ENCODE data around the gene YWHAG. TPM values are rescaled to one million over a fixed set of nuclear protein-coding genes. Genes with fewer than 3 reads are reported as not detected.
A peak's percentile ranks its signal among the peaks of the same experiment; 100 is the strongest.
"Not testable (repeated sequence)": the region's sequence is repeated elsewhere in the genome, so short reads cannot be mapped to it uniquely, and the experiment has no call there.

The YWHAG gene
- total and polyA plus RNA-seq, 12 donors = 63.7 to 262 (median 205) TPM

- TF ChIP-seq CTCF (IDR thresholded peaks at IDR 0.05) = no peak
- no peak for DNase-seq
- ATAC-seq = peak in 2 of 8 donors; percentile 0 to 1
- Histone ChIP-seq H3K36me3 (peaks cover 0 to 12% (median 0%) of the 10 kb centered on the region in 9 donors), H3K27me3 (no peaks in the 10 kb centered on the region), H3K9me3 (no peaks in the 10 kb centered on the region), H3K4me1 (peaks cover 8 to 50% (median 26%) of the 10 kb centered on the region in 9 donors), H3K27ac (peak overlapping the region; percentile 92 to 97 (median 94)), H3K4me3 (peak overlapping the region in 9 of 10 donors; percentile 66 to 82 (median 73))
- 54 to 56% methylated on average over 14 of the region's 14 CpGs for WGBS, 2 donors
- intact Hi-C loops (cut with DNase I) = loop anchor here in 2 of 10 donors (5.0 to 10.0 kb wide), 3 partner anchors 35 to 142 kb away; partner anchors contain the start of gene YWHAG (in 1 of the 2)
Observed at GRCh38 chr7:76316984-76317781, 41.6 kb downstream of the YWHAG start.

- H3K4me1 ChIP-seq = peaks cover 9 to 38% (median 27%) of the 10 kb centered on the region in 9 donors
- DNase-seq (no peak), ATAC-seq (no peak)
- H3K4me3 ChIP-seq = no peak overlapping the region
- WGBS, 2 donors = 73 to 76% methylated on average over 5 of the region's 5 CpGs
- H3K27ac ChIP-seq = no peak overlapping the region
- H3K36me3 ChIP-seq = peaks cover 0 to 6% (median 0%) of the 10 kb centered on the region in 9 donors
- no peaks in the 10 kb centered on the region for H3K27me3 ChIP-seq
- TF ChIP-seq CTCF (IDR thresholded peaks at IDR 0.05) = no peak
- intact Hi-C loops (cut with DNase I) = loop anchor here in 5 of 10 donors (2.0 to 10.0 kb wide), 6 partner anchors 23 to 141 kb away; partner anchors contain the start of gene YWHAG (in 1 of the 5)
- H3K9me3 ChIP-seq = no peaks in the 10 kb centered on the region
Observed at GRCh38 chr7:76315364-76315763, 43.4 kb downstream of the YWHAG start.

DNA sequence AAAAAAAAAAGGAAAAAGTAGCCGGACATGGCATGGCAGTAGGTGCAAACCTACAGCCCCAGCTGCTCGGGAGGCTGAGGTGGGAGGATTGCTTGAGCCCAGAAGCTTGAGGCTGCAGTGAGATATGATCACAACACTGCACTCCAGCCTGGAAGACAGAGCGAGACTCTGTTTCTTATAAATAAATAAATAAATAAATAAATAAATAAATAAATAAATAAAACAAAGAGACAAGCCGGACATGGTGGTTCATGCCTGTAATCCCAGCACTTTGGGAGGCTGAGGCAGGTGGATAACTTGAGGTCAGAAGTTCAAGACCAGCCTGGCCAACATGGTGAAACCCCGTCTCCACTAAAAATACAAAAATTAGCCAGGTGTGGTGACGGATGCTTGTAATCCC, 44.1 kb downstream of the YWHAG start:
- not testable (repeated sequence) for H3K27me3 ChIP-seq, DNase-seq, H3K27ac ChIP-seq, ATAC-seq, H3K4me3 ChIP-seq, H3K9me3 ChIP-seq, H3K36me3 ChIP-seq
- intact Hi-C loops (cut with DNase I) = loop anchor here (1.0 to 10.0 kb wide), 10 partner anchors 22 to 140 kb away; partner anchors contain the start of gene YWHAG (in 1 of the 10)
- WGBS, 2 donors = 66 to 70% methylated on average over 6 of the region's 6 CpGs
- peaks cover 12 to 42% (median 28%) of the 10 kb centered on the region in 9 donors for H3K4me1 ChIP-seq

DNA sequence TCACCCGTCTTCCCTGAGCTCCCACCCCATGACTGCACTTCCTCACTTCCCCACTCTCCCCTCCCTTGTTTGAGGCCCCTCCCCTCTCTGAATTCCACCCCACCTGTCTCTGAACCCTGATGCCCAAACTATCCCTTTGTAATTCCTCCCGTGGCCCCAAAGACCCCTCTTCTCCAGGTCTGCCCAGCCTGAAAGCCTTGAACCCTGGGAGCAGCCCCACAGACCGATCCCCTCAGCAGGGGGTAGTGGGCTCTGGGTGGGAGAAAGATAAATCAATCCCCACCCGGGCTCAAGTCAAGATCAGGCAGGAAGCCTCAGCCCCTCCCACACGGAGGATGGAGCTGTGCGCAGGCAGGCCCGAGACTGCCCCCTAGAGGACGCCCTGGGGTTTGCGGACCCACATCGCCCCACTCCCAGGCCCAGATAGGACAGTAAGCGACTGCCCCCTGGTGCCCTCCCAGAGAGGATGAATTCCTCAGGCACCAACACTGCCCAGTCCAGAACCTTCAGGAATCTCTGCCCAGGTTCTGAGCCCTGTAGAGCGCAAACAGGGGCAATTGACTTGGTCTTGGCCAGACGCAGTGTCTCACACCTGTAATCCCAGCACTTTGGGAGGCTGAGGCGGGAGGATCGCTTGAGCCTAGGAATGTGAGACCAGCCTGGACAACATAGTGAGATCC, 44.6 kb downstream of the YWHAG start:
- Histone ChIP-seq H3K36me3 (no peaks in the 10 kb centered on the region), H3K27ac (peak overlapping the region in 1 of 10 donors; percentile 12), H3K4me3 (no peak overlapping the region), H3K27me3 (no peaks in the 10 kb centered on the region), H3K4me1 (peaks cover 9 to 36% (median 23%) of the 10 kb centered on the region in 9 donors), H3K9me3 (no peaks in the 10 kb centered on the region)
- intact Hi-C loops (cut with DNase I) = loop anchor here (1.0 to 10.0 kb wide), 8 partner anchors 21 to 139 kb away; no protein-coding TSS in a partner anchor
- 7 to 8% methylated on average over 15 of the region's 15 CpGs for WGBS, 2 donors
- peak; percentile 100 for TF ChIP-seq CTCF (IDR thresholded peaks at IDR 0.05)
- DNase-seq (peak; percentile 96 to 98), ATAC-seq (peak; percentile 60 to 77 (median 68))

DNA sequence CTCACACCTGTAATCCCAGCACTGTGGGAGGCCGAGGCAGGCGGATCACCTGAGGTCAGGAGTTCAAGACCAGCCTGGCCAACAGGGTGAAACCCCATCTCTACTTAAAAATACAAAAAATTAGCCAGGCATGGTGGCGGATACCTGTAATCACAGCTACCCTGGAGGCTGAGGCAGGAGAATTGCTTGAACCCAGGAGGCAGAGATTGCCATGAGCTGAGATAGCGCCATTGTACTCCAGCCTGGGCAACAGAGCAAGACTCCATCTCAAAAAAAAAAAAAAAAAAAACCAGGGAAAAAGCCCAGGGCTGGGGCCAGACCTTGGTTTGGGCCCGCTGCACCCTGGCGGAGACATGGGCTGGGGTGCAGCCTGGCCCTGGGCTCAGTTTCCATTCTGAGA, 47.0 kb downstream of the YWHAG start:
- H3K36me3 ChIP-seq, ATAC-seq, DNase-seq, H3K9me3 ChIP-seq, H3K4me3 ChIP-seq, H3K27ac ChIP-seq, H3K27me3 ChIP-seq: not testable (repeated sequence)
- 99 to 100% methylated on average over 6 of the region's 6 CpGs for WGBS, 2 donors
- intact Hi-C loops (cut with DNase I) = loop anchor here in 4 of 10 donors (2.0 to 10.0 kb wide), 3 partner anchors 135 to 137 kb away; no protein-coding TSS in a partner anchor
- peaks cover 5 to 30% (median 13%) of the 10 kb centered on the region in 9 donors for H3K4me1 ChIP-seq
